Kidney (tissue), 14 donors: ENCODE results near the gene GLOD5. TPM values are rescaled to one million over a fixed set of nuclear protein-coding genes. Genes with fewer than 3 reads are reported as not detected.

Experiments used
- DNase-seq, 5 donors: peaks; one replicate each; pipeline ENCODE4 v3.0.0-alpha.2; 2013 to 2020
- FAIRE-seq: peaks from 2 replicates; lab custom pipeline; 2012; peaks lifted over from hg19 to GRCh38; lab: Jason Lieb, UNC
- H3K27ac ChIP-seq, 2 donors: one replicate each; pipeline ENCODE4 v1.7.0; 2013; ENCODE audit warnings: low read depth in 2 of 2, low read length in 2 of 2, inconsistent platforms in 1 of 2
- H3K27me3 ChIP-seq: one replicate; pipeline ENCODE4 v1.7.1; 2013; ENCODE audit warnings: low read length, inconsistent platforms; ENCODE audit not compliant: control insufficient read depth, insufficient read depth
- H3K36me3 ChIP-seq, 3 donors: one replicate each; pipeline versions ENCODE4 v1.7.0 to v1.7.1; 2013; ENCODE audit warnings: low read length in 3 of 3, control low read depth in 1 of 3, inconsistent platforms in 1 of 3; ENCODE audit not compliant: insufficient read depth in 3 of 3, control insufficient read depth in 2 of 3
- H3K4me1 ChIP-seq, 3 donors: one replicate each; pipeline versions ENCODE4 v1.7.0 to v1.7.1; 2013; ENCODE audit warnings: low read length in 3 of 3, inconsistent platforms in 1 of 3, low read depth in 1 of 3; ENCODE audit not compliant: control insufficient read depth in 2 of 3, insufficient read depth in 2 of 3
- H3K4me3 ChIP-seq, 3 donors: one replicate each; pipeline versions ENCODE4 v1.7.0 to v1.8.1; 2013; ENCODE audit warnings: low read length in 3 of 3, control low read depth in 1 of 3, inconsistent platforms in 1 of 3
- H3K9ac ChIP-seq, 3 donors: one replicate each; pipeline versions ENCODE4 v1.7.0 to v1.7.1; 2013; ENCODE audit warnings: low read length in 3 of 3, control low read depth in 1 of 3, inconsistent platforms in 1 of 3
- H3K9me3 ChIP-seq, 3 donors: one replicate each; pipeline versions ENCODE4 v1.7.0 to v1.7.1; 2013; ENCODE audit warnings: low read length in 3 of 3, control low read depth in 1 of 3, inconsistent platforms in 1 of 3; ENCODE audit not compliant: control insufficient read depth in 2 of 3, insufficient read depth in 1 of 3
- intact Hi-C: fragments of 100-400 bp; cut with DNase I; formaldehyde crosslinking; loops from one replicate; pipeline ENCODE4 v1.11.1; 2022
- polyA plus RNA-seq: library from polyadenylated mRNA; stranded (reverse); fragments of 350-450 nt; fragmentation: Illumina TruSeq; extraction: RNeasy Lipid Tissue Mini Kit (QIAGEN cat#74804); gene quantifications from one replicate; pipeline ENCODE4 v1.2.3, GENCODE V29; 2014; ENCODE audit warnings: low read depth, low replicate concordance; ENCODE audit not compliant: insufficient read depth
- total RNA-seq: library from RNA; stranded (reverse); fragmentation: NEBNext Ultra II Directional; extraction: Animal tissue kit (Norgen Biotek cat#: 25700); gene quantifications from one replicate; pipeline ENCODE4 v1.2.1, GENCODE V29; 2021
- TF ChIP-seq, protein P1 (sequence below): IDR thresholded peaks from 3 replicates; pipeline ENCODE4 v1.5.1; 2012; ENCODE audit warnings: mild to moderate bottlenecking, moderate library complexity, borderline replicate concordance; ENCODE audit not compliant: insufficient read depth; ENCODE audit errors: extremely low read depth
- donor health status: control.
- donor health status: control.
- donor health status: control.
- donor health status: control.
- donor health status: control.
- donor health status: DM: yes; HTN: yes; CAD: no.
- donor health status: Normal renal cell carcinoma (clear cell type).

Gene GLOD5
- total and polyA plus RNA-seq, 2 donors from 2014 or later = 0.94 to 12.6 TPM

DNA sequence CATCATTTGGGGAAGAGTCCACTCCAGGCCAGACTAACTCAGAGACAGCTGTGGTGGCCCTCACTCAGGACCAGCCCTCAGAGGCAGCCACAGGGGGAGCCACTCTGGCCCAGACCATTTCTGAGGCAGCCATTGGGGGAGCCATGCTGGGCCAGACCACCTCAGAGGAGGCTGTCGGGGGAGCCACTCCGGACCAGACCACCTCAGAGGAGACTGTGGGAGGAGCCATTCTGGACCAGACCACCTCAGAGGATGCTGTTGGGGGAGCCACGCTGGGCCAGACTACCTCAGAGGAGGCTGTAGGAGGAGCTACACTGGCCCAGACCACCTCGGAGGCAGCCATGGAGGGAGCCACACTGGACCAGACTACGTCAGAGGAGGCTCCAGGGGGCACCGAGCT is 61.5 kb downstream of the GLOD5 start:
- TF ChIP-seq, protein P1, sequence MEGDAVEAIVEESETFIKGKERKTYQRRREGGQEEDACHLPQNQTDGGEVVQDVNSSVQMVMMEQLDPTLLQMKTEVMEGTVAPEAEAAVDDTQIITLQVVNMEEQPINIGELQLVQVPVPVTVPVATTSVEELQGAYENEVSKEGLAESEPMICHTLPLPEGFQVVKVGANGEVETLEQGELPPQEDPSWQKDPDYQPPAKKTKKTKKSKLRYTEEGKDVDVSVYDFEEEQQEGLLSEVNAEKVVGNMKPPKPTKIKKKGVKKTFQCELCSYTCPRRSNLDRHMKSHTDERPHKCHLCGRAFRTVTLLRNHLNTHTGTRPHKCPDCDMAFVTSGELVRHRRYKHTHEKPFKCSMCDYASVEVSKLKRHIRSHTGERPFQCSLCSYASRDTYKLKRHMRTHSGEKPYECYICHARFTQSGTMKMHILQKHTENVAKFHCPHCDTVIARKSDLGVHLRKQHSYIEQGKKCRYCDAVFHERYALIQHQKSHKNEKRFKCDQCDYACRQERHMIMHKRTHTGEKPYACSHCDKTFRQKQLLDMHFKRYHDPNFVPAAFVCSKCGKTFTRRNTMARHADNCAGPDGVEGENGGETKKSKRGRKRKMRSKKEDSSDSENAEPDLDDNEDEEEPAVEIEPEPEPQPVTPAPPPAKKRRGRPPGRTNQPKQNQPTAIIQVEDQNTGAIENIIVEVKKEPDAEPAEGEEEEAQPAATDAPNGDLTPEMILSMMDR = no peak
- peaks cover 0 to 20% (median 15%) of the 10 kb centered on the region in 3 donors for H3K36me3 ChIP-seq
- H3K4me3 ChIP-seq = no peak overlapping the region
- H3K27ac ChIP-seq = no peak overlapping the region
- DNase-seq (no peak), FAIRE-seq (no peak)
- H3K9me3 ChIP-seq = no peaks in the 10 kb centered on the region
- H3K9ac ChIP-seq = no peak overlapping the region
- no peaks in the 10 kb centered on the region for H3K27me3 ChIP-seq
- intact Hi-C loops = no loop called here
- no peaks in the 10 kb centered on the region for H3K4me1 ChIP-seq

Other genes with a start within 250 kb of the GLOD5 start
- 33.8 TPM for gene EBP, start 239.9 kb upstream of the GLOD5 start, total RNA-seq
- 164 TPM for gene EBP, start 239.9 kb upstream of the GLOD5 start, polyA plus RNA-seq
- gene TBC1D25, start 222.0 kb upstream of the GLOD5 start, total RNA-seq = 16.3 TPM
- 6.0 TPM for gene TBC1D25, start 222.0 kb upstream of the GLOD5 start, polyA plus RNA-seq
- gene RBM3, start 187.3 kb upstream of the GLOD5 start, total RNA-seq = 265 TPM
- 86.9 TPM for gene RBM3, start 187.3 kb upstream of the GLOD5 start, polyA plus RNA-seq
- gene WDR13, start 164.3 kb upstream of the GLOD5 start, total RNA-seq = 177 TPM
- 201 TPM for gene WDR13, start 164.3 kb upstream of the GLOD5 start, polyA plus RNA-seq
- gene WAS, start 77.9 kb upstream of the GLOD5 start, total RNA-seq = 14.2 TPM
- gene WAS, start 77.9 kb upstream of the GLOD5 start, polyA plus RNA-seq = 2.2 TPM
- gene SUV39H1, start 65.0 kb upstream of the GLOD5 start, total RNA-seq = 5.0 TPM
- 2.8 TPM for gene SUV39H1, start 65.0 kb upstream of the GLOD5 start, polyA plus RNA-seq
- gene GATA1, start 24.8 kb downstream of the GLOD5 start, total RNA-seq = 0.60 TPM
- gene GATA1, start 24.8 kb downstream of the GLOD5 start, polyA plus RNA-seq = not detected
- gene HDAC6, start 40.3 kb downstream of the GLOD5 start, total RNA-seq = 96.9 TPM
- 123 TPM for gene HDAC6, start 40.3 kb downstream of the GLOD5 start, polyA plus RNA-seq
- 0.19 TPM for gene ERAS, start 64.8 kb downstream of the GLOD5 start, total RNA-seq
- gene ERAS, start 64.8 kb downstream of the GLOD5 start, polyA plus RNA-seq = 0.43 TPM
- 131 TPM for gene PCSK1N, start 73.9 kb downstream of the GLOD5 start, total RNA-seq
- gene PCSK1N, start 73.9 kb downstream of the GLOD5 start, polyA plus RNA-seq = 331 TPM
- gene TIMM17B, start 136.0 kb downstream of the GLOD5 start, total RNA-seq = 44.8 TPM
- 109 TPM for gene TIMM17B, start 136.0 kb downstream of the GLOD5 start, polyA plus RNA-seq
- 61.3 TPM for gene PQBP1, start 136.2 kb downstream of the GLOD5 start, total RNA-seq
- 93.4 TPM for gene PQBP1, start 136.2 kb downstream of the GLOD5 start, polyA plus RNA-seq
- 34.2 TPM for gene SLC35A2, start 149.9 kb downstream of the GLOD5 start, total RNA-seq
- 29.3 TPM for gene SLC35A2, start 149.9 kb downstream of the GLOD5 start, polyA plus RNA-seq
- 29.6 TPM for gene PIM2, start 157.3 kb downstream of the GLOD5 start, total RNA-seq
- gene PIM2, start 157.3 kb downstream of the GLOD5 start, polyA plus RNA-seq = 8.7 TPM
- 56.2 TPM for gene OTUD5, start 195.9 kb downstream of the GLOD5 start, total RNA-seq
- gene OTUD5, start 195.9 kb downstream of the GLOD5 start, polyA plus RNA-seq = 40.2 TPM
- gene KCND1, start 210.1 kb downstream of the GLOD5 start, total RNA-seq = 2.2 TPM
- 0.92 TPM for gene KCND1, start 210.1 kb downstream of the GLOD5 start, polyA plus RNA-seq
- 52.8 TPM for gene GRIPAP1, start 240.5 kb downstream of the GLOD5 start, total RNA-seq
- 24.0 TPM for gene GRIPAP1, start 240.5 kb downstream of the GLOD5 start, polyA plus RNA-seq